Head of caudate nucleus (tissue), 42 donors: ENCODE measurements around the gene CXXC1.
"Not testable (repeated sequence)": the region's sequence is repeated elsewhere in the genome, so short reads cannot be mapped to it uniquely, and the experiment has no call there.

Source experiments
- DNase-seq, 42 donors: peaks; one replicate each; pipeline versions ENCODE4 v3.0.0 to v3.0.0-alpha.2; 2020 to 2021; ENCODE audit warnings: mixed read lengths in 7 of 42
- intact Hi-C: fragments of 100-400 bp; cut with DNase I; formaldehyde crosslinking; loops from one replicate; pipeline ENCODE4 v1.15.0; 2022

Gene CXXC1

GRCh38 chr18:50287441-50288347 lies at the start of gene CXXC1:
Gene CXXC1, minus strand, starts transcription at chr18:50287692. Its CDS starts 103 bp downstream, at chr18:50287589.
- peak; percentile 96 to 100 (median 98) for DNase-seq
- intact Hi-C loops: no loop called here

GRCh38 chr18:50334546-50335152 lies 47.2 kb upstream of the CXXC1 start:
- no peak for DNase-seq
- intact Hi-C loops: no loop called here

GRCh38 chr18:50331691-50332090 lies 44.2 kb upstream of the CXXC1 start:
- intact Hi-C loops: no loop called here
- DNase-seq: no peak

GRCh38 chr18:50330176-50330575 lies 42.7 kb upstream of the CXXC1 start:
- intact Hi-C loops: no loop called here
- no peak for DNase-seq

GRCh38 chr18:50327983-50328382 lies 40.5 kb upstream of the CXXC1 start:
- DNase-seq: no peak
- intact Hi-C loops: no loop called here

- intact Hi-C loops: no loop called here
These were observed 33.2 kb upstream of the CXXC1 start for GRCh38 chr18:50320719-50321118.

GRCh38 chr18:50315100-50315871 lies 27.8 kb upstream of the CXXC1 start:
- intact Hi-C loops: no loop called here
- DNase-seq: no peak

More at GRCh38 chr18:50320719-50321118, 33.2 kb upstream of the CXXC1 start:
- DNase-seq: no peak

GRCh38 chr18:50313873-50314460 lies 26.5 kb upstream of the CXXC1 start:
- DNase-seq: no peak

GRCh38 chr18:50313031-50313607 lies 25.6 kb upstream of the CXXC1 start:
- DNase-seq: no peak
- intact Hi-C loops: no loop called here

More at GRCh38 chr18:50313873-50314460, 26.5 kb upstream of the CXXC1 start:
- intact Hi-C loops: no loop called here

- DNase-seq: no peak
- intact Hi-C loops: no loop called here
These were observed 25.0 kb upstream of the CXXC1 start for GRCh38 chr18:50312296-50313030.

- intact Hi-C loops: no loop called here
- DNase-seq: no peak
These were observed 24.2 kb upstream of the CXXC1 start for GRCh38 chr18:50311650-50312049.

GRCh38 chr18:50310080-50310479 lies 22.6 kb upstream of the CXXC1 start:
- no peak for DNase-seq
- intact Hi-C loops: no loop called here

GRCh38 chr18:50308851-50309250 lies 21.4 kb upstream of the CXXC1 start:
- DNase-seq, intact Hi-C loops: not testable (repeated sequence)

- intact Hi-C loops: no loop called here
- DNase-seq: peak; percentile 82 to 95 (median 90)
These were observed 20.4 kb upstream of the CXXC1 start for GRCh38 chr18:50307738-50308470.

GRCh38 chr18:50307400-50307737 lies 19.9 kb upstream of the CXXC1 start:
- no peak for DNase-seq
- intact Hi-C loops: no loop called here

- intact Hi-C loops: no loop called here
- DNase-seq: no peak
These were observed 19.5 kb upstream of the CXXC1 start for GRCh38 chr18:50306944-50307343.

GRCh38 chr18:50301074-50301473 lies 13.6 kb upstream of the CXXC1 start:
- intact Hi-C loops: no loop called here

More at GRCh38 chr18:50301074-50301473, 13.6 kb upstream of the CXXC1 start:
- no peak for DNase-seq
